HG03025 (cell line): ENCODE results near the gene CCDC194.
A peak's percentile ranks its signal among the peaks of the same experiment; 100 is the strongest.

Experiments
- ATAC-seq: cut with Tn5 transposase; IDR thresholded peaks from one replicate; pipeline ENCODE4 v1.9.1; 2021; ENCODE audit warnings: mild to moderate bottlenecking, moderate library complexity; ENCODE audit not compliant: unreplicated experiment, low FRiP score

The CCDC194 gene

GRCh38 chr19:17406046-17406886 is 12.3 kb upstream of the CCDC194 start:
- no peak for ATAC-seq

- no peak for ATAC-seq
Observed at GRCh38 chr19:17405250-17406045, 11.5 kb upstream of the CCDC194 start, which contains the start of gene BST2. Gene BST2 (minus strand): TSS chr19:17405630. CDS start chr19:17405575, 55 bp downstream.

- no peak for ATAC-seq
Observed at GRCh38 chr19:17404621-17405249, 10.7 kb upstream of the CCDC194 start.

GRCh38 chr19:17404015-17404414 is 10.0 kb upstream of the CCDC194 start:
- no peak for ATAC-seq

- ATAC-seq = no peak
Observed at GRCh38 chr19:17402982-17403855, 9.2 kb upstream of the CCDC194 start.

GRCh38 chr19:17401628-17402027 is 7.6 kb upstream of the CCDC194 start:
- no peak for ATAC-seq

- ATAC-seq = no peak
Observed at GRCh38 chr19:17398902-17399527, 5.0 kb upstream of the CCDC194 start.

GRCh38 chr19:17394891-17395415 is 957 bp upstream of the CCDC194 start:
- no peak for ATAC-seq

GRCh38 chr19:17393002-17393401 is 994 bp downstream of the CCDC194 start:
- no peak for ATAC-seq

- no peak for ATAC-seq
Observed at GRCh38 chr19:17391371-17392151, 2.4 kb downstream of the CCDC194 start.

- peak; percentile 66 for ATAC-seq
Observed at GRCh38 chr19:17390665-17391370, 3.2 kb downstream of the CCDC194 start.

- ATAC-seq = no peak
Observed at GRCh38 chr19:17389957-17390664, 3.9 kb downstream of the CCDC194 start.

- no peak for ATAC-seq
Observed at GRCh38 chr19:17389288-17389687, 4.7 kb downstream of the CCDC194 start.

GRCh38 chr19:17385878-17386611 is 8.0 kb downstream of the CCDC194 start:
- no peak for ATAC-seq

GRCh38 chr19:17380426-17381138 is 13.4 kb downstream of the CCDC194 start:
- no peak for ATAC-seq

GRCh38 chr19:17379221-17379631 is 14.8 kb downstream of the CCDC194 start:
- no peak for ATAC-seq
